Stomach (tissue), 19 donors: ENCODE results near the gene DUSP7. TPM values are rescaled to one million over a fixed set of nuclear protein-coding genes. Genes with fewer than 3 reads are reported as not detected.

Source experiments
- DNase-seq, 2 donors: peaks; one replicate each; pipeline versions ENCODE4 v3.0.0 to v3.0.0-alpha.2; 2013 to 2019
- H3K27ac ChIP-seq, 5 donors: fragments of 200-600 bp in 4 of 5; sonication (generic) in 4 of 5; one replicate each; pipeline ENCODE4 v1.5.1; 2013 to 2019; ENCODE audit warnings: mild to moderate bottlenecking in 1 of 5, moderate library complexity in 1 of 5
- H3K27me3 ChIP-seq, 3 donors: fragments of 200-600 bp; sonication (generic); one replicate each; pipeline ENCODE4 v1.5.1; 2017 to 2019; ENCODE audit warnings: mixed run types in 1 of 3
- H3K36me3 ChIP-seq, 4 donors: fragments of 200-600 bp; sonication (generic); 1 replicate in 3 of 4; 2 replicates in 1 of 4; pipeline ENCODE4 v1.5.1; 2016 to 2019
- H3K4me1 ChIP-seq, 4 donors: fragments of 200-600 bp; sonication (generic); one replicate each; pipeline ENCODE4 v1.5.1; 2016 to 2019
- H3K4me3 ChIP-seq, 4 donors: fragments of 200-600 bp; sonication (generic) in 3 of 4; one replicate each; pipeline ENCODE4 v1.5.1; 2016 to 2019; ENCODE audit warnings: mild to moderate bottlenecking in 1 of 4
- H3K9me3 ChIP-seq, 4 donors: fragments of 200-600 bp; sonication (generic); one replicate each; pipeline ENCODE4 v1.5.1; 2016 to 2019
- EP300 ChIP-seq: sonication (generic); formaldehyde crosslinking; IDR thresholded peaks from one replicate; pipeline ENCODE4 v1.6.1; 2017; ENCODE audit warnings: antibody characterized with exemption
- POLR2A ChIP-seq, 4 donors: fragments of 450-650 bp; IDR thresholded peaks; one replicate each; pipeline ENCODE4 v1.6.1; 2016; ENCODE audit warnings: antibody characterized with exemption in 4 of 4, control low read depth in 2 of 4, mild to moderate bottlenecking in 1 of 4, moderate library complexity in 1 of 4
- POLR2AphosphoS5 ChIP-seq, 3 donors: sonication (generic); formaldehyde crosslinking; IDR thresholded peaks; one replicate each; pipeline ENCODE4 v1.6.1; 2016; ENCODE audit warnings: antibody characterized with exemption in 3 of 3
- WGBS, 5 donors: extraction: QIAGEN DNeasy Blood & Tissue Kit in 3 of 5; methylation state at CpG; one replicate each; pipeline versions ENCODE4 v1.1.5 to v1.1.7; 2013 to 2018; 5-methylcytosine and 5-hydroxymethylcytosine counted together
- intact Hi-C: fragments of 100-400 bp; cut with DNase I; formaldehyde crosslinking; loops from one replicate; pipeline ENCODE4 v1.15.1; 2023; ENCODE audit warnings: low total_unique reads
- long read RNA-seq, 10 donors: transcript quantifications; one replicate each; lab custom pipeline, GENCODE V29; 2026
- polyA plus RNA-seq, 3 donors: library from polyadenylated mRNA; stranded (reverse); fragments of 200-250 nt; gene quantifications; one replicate each; pipeline ENCODE4 v1.2.3, GENCODE V29; 2013
- total RNA-seq, 5 donors: library from RNA; depleted of rRNA; stranded (reverse); fragments of >200 nt; gene quantifications; one replicate each; pipeline versions ENCODE4 v1.1.0 to v1.2.3, GENCODE V29; 2014 to 2016
- TF ChIP-seq, protein P1 (sequence below), 7 experiments: fragments of 450-650 bp in 4 of 7; fragments of 200-600 bp in 3 of 7; sonication (generic) in 3 of 7; IDR thresholded peaks; one replicate each; pipeline ENCODE4 v1.5.1; 2016 to 2019; ENCODE audit warnings: antibody characterized with exemption in 7 of 7, control low read depth in 2 of 7, mild to moderate bottlenecking in 1 of 7
- donor health status: healthy with polysubstance abuse.
- donor health status: Bipolar disorder and iron deficiency.
- donor health status: healthy.

Gene DUSP7, protein sequence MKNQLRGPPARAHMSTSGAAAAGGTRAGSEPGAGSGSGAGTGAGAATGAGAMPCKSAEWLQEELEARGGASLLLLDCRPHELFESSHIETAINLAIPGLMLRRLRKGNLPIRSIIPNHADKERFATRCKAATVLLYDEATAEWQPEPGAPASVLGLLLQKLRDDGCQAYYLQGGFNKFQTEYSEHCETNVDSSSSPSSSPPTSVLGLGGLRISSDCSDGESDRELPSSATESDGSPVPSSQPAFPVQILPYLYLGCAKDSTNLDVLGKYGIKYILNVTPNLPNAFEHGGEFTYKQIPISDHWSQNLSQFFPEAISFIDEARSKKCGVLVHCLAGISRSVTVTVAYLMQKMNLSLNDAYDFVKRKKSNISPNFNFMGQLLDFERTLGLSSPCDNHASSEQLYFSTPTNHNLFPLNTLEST
- total RNA-seq, result 10 to 100 TPM in 1 of 5 donors, 1 to 10 TPM in 3, under 1 TPM in 1; 0.58 to 23.7 (median 4.6) TPM
- 10 to 100 TPM in 1 of 3 donors, 1 to 10 TPM in 2; 4.9 to 11.2 (median 5.1) TPM for polyA plus RNA-seq
- long read RNA-seq, donor 1, partial matches to known transcripts, result 0 of 2 reads
- long read RNA-seq, donor 1, other reads (novel, unspliced or antisense), result 0 of 2 reads
- long read RNA-seq, donor 2, partial matches to known transcripts, result 0 of 2 reads
- long read RNA-seq, donor 2, other reads (novel, unspliced or antisense), result 0 of 2 reads
- long read RNA-seq, donor 3, partial matches to known transcripts, result 0 of 1 reads
- long read RNA-seq, donor 3, other reads (novel, unspliced or antisense), result 0 of 1 reads
- long read RNA-seq, donor 4, partial matches to known transcripts, result 0 of 1 reads
- long read RNA-seq, donor 4, other reads (novel, unspliced or antisense), result 0 of 1 reads
- long read RNA-seq, donor 5, partial matches to known transcripts, result 0 of 5 reads
- long read RNA-seq, donor 5, other reads (novel, unspliced or antisense), result 0 of 5 reads
- long read RNA-seq, donor 6, result 0 reads
- long read RNA-seq, donor 7, partial matches to known transcripts, result 0 of 2 reads
- long read RNA-seq, donor 7, other reads (novel, unspliced or antisense), result 0 of 2 reads
- long read RNA-seq, donor 8, partial matches to known transcripts, result 0 of 3 reads
- long read RNA-seq, donor 8, other reads (novel, unspliced or antisense), result 0 of 3 reads
- long read RNA-seq, donor 9, partial matches to known transcripts, result 0 of 2 reads
- long read RNA-seq, donor 9, other reads (novel, unspliced or antisense), result 0 of 2 reads
- long read RNA-seq, donor 10, result 0 reads

DNA sequence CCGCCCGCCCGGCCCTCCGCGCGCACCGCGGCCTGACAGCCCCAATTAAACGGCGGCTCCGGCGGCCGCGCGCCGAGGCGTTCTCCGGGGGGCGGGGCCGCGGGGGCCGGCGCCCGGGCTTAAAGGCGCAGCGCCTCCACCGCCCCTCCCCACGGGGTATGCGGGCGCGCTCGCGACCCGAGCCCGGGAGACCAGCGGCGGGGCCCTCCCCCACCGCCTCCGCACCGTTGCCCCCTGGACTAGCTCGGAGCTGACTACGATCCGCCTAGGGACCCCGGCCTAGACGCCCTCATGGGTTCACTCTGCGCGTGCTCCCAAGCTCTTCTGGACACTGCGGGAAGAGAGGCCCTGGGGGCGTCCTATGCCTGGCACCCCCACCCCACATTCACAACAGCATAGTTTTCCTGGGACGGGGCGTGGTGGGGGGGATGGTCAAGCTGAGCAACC is at the start of gene DUSP7:
Gene DUSP7 (minus strand): TSS at position 51 of the 447 bp plus-strand sequence. CDS start 205 bp downstream, outside the sequence.
- H3K4me1 ChIP-seq, result peaks cover 38 to 62% (median 50%) of the 10 kb centered on the region in 4 donors
- TF ChIP-seq POLR2AphosphoS5 (IDR thresholded peaks at IDR 0.05) (no peak), POLR2A (IDR thresholded peaks at IDR 0.05) (no peak), EP300 (no peak)
- TF ChIP-seq, protein P1, sequence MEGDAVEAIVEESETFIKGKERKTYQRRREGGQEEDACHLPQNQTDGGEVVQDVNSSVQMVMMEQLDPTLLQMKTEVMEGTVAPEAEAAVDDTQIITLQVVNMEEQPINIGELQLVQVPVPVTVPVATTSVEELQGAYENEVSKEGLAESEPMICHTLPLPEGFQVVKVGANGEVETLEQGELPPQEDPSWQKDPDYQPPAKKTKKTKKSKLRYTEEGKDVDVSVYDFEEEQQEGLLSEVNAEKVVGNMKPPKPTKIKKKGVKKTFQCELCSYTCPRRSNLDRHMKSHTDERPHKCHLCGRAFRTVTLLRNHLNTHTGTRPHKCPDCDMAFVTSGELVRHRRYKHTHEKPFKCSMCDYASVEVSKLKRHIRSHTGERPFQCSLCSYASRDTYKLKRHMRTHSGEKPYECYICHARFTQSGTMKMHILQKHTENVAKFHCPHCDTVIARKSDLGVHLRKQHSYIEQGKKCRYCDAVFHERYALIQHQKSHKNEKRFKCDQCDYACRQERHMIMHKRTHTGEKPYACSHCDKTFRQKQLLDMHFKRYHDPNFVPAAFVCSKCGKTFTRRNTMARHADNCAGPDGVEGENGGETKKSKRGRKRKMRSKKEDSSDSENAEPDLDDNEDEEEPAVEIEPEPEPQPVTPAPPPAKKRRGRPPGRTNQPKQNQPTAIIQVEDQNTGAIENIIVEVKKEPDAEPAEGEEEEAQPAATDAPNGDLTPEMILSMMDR (IDR thresholded peaks at IDR 0.05), result no peak
- H3K27ac ChIP-seq, result peak within 1 kb of the TSS; percentile 82 to 94 (median 90)
- no peaks in the 10 kb centered on the region for H3K27me3 ChIP-seq
- WGBS, 5 donors, result 0% methylated on average over 6 to 51 of the region's 51 CpGs
- H3K36me3 ChIP-seq, result peaks cover 5 to 21% (median 13%) of the 10 kb centered on the region in 4 donors
- intact Hi-C loops, result no loop called here
- H3K9me3 ChIP-seq, result no peaks in the 10 kb centered on the region
- peak; percentile 79 to 92 for DNase-seq
- peak within 1 kb of the TSS; percentile 58 to 82 (median 70) for H3K4me3 ChIP-seq

DNA sequence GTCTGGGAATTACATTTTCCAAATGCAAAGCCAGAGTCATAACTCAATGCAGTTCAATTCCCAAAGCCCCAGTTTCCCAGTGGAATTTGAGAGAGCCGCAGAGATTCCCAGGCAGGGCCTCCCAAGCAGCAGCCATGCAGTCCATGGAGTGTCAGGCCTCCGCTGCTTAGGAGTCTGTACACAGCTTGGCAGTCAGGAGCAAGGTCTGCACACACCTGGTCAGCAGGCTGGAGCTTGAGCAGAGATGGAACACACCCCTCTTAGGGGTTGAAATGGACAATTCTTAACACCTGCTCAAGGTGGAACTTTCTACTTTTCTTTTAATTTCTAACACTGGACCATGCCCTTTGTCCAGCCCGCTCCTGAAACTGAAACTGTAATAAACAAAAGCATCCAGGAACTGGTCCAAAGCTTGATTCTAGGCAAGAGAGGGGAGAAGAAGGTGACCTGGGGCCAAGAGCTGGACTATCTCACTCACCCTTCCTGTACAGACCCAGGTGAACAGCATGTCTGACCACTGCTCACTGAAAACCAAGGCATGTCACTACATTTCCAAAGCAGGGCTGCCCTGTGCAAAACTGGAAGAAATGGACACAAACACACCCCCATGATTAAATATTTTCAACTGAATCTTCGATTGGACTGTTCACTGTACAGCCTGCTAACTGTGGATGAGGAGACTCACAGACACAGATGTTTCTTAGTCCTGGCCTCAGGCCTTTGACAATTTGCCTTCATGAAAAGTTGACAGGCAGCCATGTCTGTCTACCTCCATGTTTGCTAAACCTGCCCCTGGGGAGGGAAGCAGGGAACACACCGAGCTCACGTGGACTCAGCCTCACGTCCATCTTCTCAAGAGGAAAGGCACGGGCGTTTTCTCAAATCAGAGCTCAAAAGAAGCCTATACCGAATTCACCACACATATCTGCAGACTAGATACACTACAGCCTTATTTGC is 48.6 kb upstream of the DUSP7 start:
- DNase-seq, result no peak

DNA sequence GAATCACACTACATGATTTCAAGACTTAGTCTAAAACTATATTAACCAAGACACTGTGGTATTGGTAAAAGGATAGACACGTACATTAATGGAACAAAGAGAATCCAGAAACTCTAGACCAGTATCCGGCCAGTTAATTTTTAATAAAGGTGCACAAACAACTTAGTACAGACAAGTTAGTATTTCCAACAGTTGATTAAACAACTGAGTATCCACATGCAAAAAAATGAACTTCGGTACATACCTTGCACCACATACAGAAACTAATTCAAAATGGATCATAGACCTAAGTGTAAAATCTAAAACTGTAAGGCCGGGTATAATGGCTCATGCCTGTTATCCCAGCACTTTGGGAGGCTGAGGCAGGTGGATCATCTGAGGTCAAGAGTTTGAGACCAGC is 46.6 kb upstream of the DUSP7 start:
- intact Hi-C loops, result no loop called here
- no peaks in the 10 kb centered on the region for H3K4me1 ChIP-seq

More for the DNA sequence above, 48.6 kb upstream of the DUSP7 start:
- Histone ChIP-seq H3K27ac (no peak overlapping the region), H3K9me3 (peaks cover 0 to 5% (median 0%) of the 10 kb centered on the region in 4 donors), H3K36me3 (no peaks in the 10 kb centered on the region), H3K4me1 (peaks cover 0 to 7% (median 0%) of the 10 kb centered on the region in 4 donors), H3K27me3 (no peaks in the 10 kb centered on the region), H3K4me3 (no peak overlapping the region)
- 88 to 91% (median 90%) methylated on average over 10 of the region's 10 CpGs for WGBS, 5 donors
- intact Hi-C loops, result no loop called here
- TF ChIP-seq, protein P1 (IDR thresholded peaks at IDR 0.05), result no peak
- TF ChIP-seq EP300, result no peak

More for the DNA sequence above, 46.6 kb upstream of the DUSP7 start:
- Histone ChIP-seq H3K27me3 (no peaks in the 10 kb centered on the region), H3K9me3 (peaks cover 0 to 5% (median 0%) of the 10 kb centered on the region in 4 donors), H3K36me3 (no peaks in the 10 kb centered on the region), H3K27ac (no peak overlapping the region), H3K4me3 (no peak overlapping the region)
- no peak for DNase-seq
- WGBS, 5 donors, result 68 to 97% (median 94%) methylated on average over 4 of the region's 4 CpGs
- no peak for TF ChIP-seq EP300
- TF ChIP-seq, protein P1 (IDR thresholded peaks at IDR 0.05), result no peak
- TF ChIP-seq POLR2AphosphoS5 (IDR thresholded peaks at IDR 0.05), result no peak
- no peak for TF ChIP-seq POLR2A (IDR thresholded peaks at IDR 0.05)
